ENCODE measurements around the gene DDX1. TPM values are rescaled to one million over a fixed set of nuclear protein-coding genes. Genes with fewer than 3 reads are reported as not detected.

DDX1 gene
- total RNA-seq, 1 donor from 2014 or later: 60.4 TPM

DNA sequence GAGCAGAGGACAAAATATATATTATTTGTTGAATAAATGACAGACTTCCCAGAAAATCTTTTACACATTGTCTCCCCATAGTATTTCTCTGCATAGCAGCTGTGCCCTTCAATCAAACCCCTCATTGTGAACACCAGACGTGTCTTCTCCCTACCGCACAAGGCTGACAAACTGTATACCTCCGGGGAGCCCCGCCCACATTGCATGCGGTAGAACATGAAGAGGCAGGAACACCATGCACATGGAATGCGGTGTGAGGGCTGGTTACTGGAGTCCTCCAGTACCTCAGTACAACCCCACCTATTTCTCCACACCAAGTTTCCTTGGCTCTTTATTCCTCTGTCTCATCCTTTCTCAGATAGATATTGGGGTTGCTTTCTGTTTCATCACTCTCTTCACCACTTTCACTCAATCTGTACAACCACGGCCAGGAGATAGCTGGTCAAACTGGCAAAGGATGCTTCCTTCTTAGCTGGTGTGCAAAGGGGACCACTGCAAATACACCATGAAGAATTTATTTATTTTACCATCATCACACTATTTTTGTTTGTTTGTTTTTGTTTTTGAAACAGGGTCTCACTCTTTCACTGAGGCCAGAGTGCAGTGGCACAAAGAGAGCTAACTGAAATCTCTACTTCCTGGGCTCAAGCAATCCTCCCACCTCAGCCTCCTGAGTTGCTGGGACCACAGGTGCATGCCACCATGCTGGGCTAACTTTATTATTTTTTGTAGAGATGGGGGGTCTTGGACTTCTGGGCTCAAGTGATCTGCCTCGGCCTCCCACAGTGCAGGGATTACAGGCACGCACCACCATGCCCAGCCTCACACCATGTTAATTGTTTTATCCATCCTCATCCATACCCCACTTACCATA lies 28.2 kb upstream of the DDX1 start:
- Histone ChIP-seq H3K27me3 (ENCODE audit: low read depth) (peaks cover 5% of the 10 kb centered on the region), H3K9me3 (no peaks in the 10 kb centered on the region), H3K4me1 (peaks cover 14% of the 10 kb centered on the region), H3K27ac (no peak overlapping the region), H3K36me3 (no peaks in the 10 kb centered on the region), H3K4me3 (no peak overlapping the region)
- ATAC-seq (no peak), DNase-seq (no peak)
- TF ChIP-seq, protein P1, sequence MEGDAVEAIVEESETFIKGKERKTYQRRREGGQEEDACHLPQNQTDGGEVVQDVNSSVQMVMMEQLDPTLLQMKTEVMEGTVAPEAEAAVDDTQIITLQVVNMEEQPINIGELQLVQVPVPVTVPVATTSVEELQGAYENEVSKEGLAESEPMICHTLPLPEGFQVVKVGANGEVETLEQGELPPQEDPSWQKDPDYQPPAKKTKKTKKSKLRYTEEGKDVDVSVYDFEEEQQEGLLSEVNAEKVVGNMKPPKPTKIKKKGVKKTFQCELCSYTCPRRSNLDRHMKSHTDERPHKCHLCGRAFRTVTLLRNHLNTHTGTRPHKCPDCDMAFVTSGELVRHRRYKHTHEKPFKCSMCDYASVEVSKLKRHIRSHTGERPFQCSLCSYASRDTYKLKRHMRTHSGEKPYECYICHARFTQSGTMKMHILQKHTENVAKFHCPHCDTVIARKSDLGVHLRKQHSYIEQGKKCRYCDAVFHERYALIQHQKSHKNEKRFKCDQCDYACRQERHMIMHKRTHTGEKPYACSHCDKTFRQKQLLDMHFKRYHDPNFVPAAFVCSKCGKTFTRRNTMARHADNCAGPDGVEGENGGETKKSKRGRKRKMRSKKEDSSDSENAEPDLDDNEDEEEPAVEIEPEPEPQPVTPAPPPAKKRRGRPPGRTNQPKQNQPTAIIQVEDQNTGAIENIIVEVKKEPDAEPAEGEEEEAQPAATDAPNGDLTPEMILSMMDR (IDR thresholded peaks at IDR 0.05): no peak
- intact Hi-C loops (cut with DNase I): no loop called here

DNA sequence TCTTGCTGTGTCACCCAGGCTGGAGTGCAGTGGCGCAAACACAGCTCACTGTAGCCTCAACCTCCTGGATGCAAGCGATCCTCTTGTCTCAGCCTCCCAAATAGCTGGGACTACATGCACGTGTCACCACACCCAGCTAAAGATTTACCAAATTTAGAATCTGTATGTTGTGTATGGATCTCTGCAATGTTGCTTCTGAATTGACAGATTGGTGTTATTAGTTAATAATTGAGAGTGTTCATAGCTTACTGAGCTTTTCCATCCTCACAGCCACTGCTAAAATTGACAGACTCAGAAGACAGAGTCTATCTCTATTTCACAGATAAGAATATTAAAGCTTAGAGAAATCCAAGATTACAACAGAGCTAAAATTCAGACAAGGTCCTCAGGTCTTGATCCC lies 26.3 kb upstream of the DDX1 start:
- H3K4me1 ChIP-seq: no peaks in the 10 kb centered on the region
- H3K9me3 ChIP-seq: no peaks in the 10 kb centered on the region
- H3K27me3 ChIP-seq (ENCODE audit: low read depth): peaks cover 5% of the 10 kb centered on the region
- DNase-seq: no peak
- ATAC-seq: no peak
- no peak overlapping the region for H3K27ac ChIP-seq
- TF ChIP-seq, protein P1 (IDR thresholded peaks at IDR 0.05): no peak
- H3K4me3 ChIP-seq: no peak overlapping the region
- H3K36me3 ChIP-seq: no peaks in the 10 kb centered on the region
- intact Hi-C loops (cut with DNase I): no loop called here

DNA sequence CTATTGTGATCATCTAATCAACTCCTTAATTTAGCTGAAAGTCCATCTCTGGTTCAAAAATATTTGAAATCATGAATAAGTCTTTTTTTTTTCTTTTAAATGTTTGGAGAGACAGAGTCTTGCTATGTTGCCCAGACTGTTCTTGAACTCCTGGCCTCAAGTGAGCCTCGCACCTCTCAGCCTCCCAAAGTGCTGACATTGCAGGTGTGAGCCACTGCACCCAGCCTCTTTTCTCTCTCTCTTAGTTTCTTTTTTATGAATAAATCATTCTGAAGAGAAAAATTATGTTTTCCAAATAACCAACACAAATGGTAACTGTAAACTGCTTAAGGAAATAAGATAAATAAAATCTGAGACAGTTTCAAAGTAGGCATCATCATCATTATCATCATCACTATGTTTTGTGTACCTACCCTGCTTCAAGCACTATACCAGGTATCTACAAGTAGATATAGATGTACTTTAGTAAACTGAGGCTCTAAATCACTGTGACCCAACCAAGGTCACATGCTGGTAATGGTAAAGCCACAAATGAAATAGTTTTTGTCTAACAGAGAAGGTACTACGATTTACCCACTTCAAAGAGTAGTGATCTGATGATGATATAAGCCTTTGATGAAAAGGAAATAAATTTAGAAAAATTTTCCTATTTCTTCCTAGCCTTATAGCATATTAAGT lies 25.5 kb upstream of the DDX1 start:
- Histone ChIP-seq H3K36me3 (no peaks in the 10 kb centered on the region), H3K9me3 (no peaks in the 10 kb centered on the region), H3K27me3 (ENCODE audit: low read depth) (peaks cover 5% of the 10 kb centered on the region), H3K4me1 (no peaks in the 10 kb centered on the region), H3K4me3 (no peak overlapping the region), H3K27ac (no peak overlapping the region)
- intact Hi-C loops (cut with DNase I): no loop called here
- TF ChIP-seq, protein P1 (IDR thresholded peaks at IDR 0.05): no peak
- DNase-seq (no peak), ATAC-seq (no peak)

DNA sequence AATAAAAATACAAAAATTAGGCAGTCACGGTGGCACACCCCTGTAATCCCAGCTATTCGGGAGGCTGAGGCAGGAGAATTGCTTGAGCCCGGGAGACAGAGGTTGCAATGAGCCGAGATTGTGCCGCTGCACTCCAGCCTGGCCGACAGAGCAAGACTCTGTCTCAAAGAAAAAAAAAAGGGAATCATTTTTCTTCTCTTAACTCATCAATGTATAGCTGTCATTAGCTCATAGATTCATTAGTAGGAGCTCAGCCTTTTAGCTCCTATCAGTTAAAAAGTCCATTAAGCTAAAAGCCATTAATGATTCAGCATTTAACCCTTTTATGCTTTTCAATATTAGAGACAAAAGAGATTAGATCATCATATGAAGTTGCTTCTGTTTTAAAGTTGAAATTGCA lies 24.8 kb upstream of the DDX1 start:
- Histone ChIP-seq H3K27ac (no peak overlapping the region), H3K4me3 (no peak overlapping the region), H3K4me1 (no peaks in the 10 kb centered on the region), H3K9me3 (no peaks in the 10 kb centered on the region), H3K36me3 (no peaks in the 10 kb centered on the region), H3K27me3 (ENCODE audit: low read depth) (peaks cover 5% of the 10 kb centered on the region)
- DNase-seq: no peak
- no peak for ATAC-seq
- TF ChIP-seq, protein P1 (IDR thresholded peaks at IDR 0.05): no peak
- intact Hi-C loops (cut with DNase I): no loop called here

DNA sequence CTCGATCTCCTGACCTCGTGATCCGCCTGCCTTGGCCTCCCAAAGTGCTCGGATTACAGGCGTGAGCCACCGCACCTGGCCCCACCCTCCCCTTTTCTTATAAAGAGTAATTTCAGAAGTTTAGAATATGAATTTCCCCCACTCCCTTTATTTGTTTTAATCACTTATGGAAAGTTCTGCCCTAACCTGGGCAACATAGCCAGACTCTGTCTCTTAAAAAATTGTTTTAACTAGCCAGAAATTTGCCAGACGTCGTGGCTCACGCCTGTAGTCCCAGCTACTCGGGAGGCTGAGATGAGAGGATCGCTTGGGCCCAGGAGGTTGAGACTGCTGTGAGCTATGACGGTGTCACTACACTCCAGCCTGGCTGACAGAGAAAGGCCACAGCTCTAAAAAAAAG lies 22.8 kb upstream of the DDX1 start:
- H3K4me3 ChIP-seq: no peak overlapping the region
- intact Hi-C loops (cut with DNase I): no loop called here
- DNase-seq (no peak), ATAC-seq (no peak)
- peaks cover 5% of the 10 kb centered on the region for H3K27me3 ChIP-seq (ENCODE audit: low read depth)
- no peaks in the 10 kb centered on the region for H3K36me3 ChIP-seq
- TF ChIP-seq, protein P1 (IDR thresholded peaks at IDR 0.05): no peak
- H3K4me1 ChIP-seq: no peaks in the 10 kb centered on the region
- no peaks in the 10 kb centered on the region for H3K9me3 ChIP-seq
- no peak overlapping the region for H3K27ac ChIP-seq
